ENCODE measurements around the gene SLC25A21. TPM values are rescaled to one million over a fixed set of nuclear protein-coding genes. Genes with fewer than 3 reads are reported as not detected.
"Not testable (repeated sequence)": the region's sequence is repeated elsewhere in the genome, so short reads cannot be mapped to it uniquely, and the experiment has no call there.

Gene SLC25A21
- polyA plus RNA-seq, 1 experiment, result 0.50 TPM

DNA sequence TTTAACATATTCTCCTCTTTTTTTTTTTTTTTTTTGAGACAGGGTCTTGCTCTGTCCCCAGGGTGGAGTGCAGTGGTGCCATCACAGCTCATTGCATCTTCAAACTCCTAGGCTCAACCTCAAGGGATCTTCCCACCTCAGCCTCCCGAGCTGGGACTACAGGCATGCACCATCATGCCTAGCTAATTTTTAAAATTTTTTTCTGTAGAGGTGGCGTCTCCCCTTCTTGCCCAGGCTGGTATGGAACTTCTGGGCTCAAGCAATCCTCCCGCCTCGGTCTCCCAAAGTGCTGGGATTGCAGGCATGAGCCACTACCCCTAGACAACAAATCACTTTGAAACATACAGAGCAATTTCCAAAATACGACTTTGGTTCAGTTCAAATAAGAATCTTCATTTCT is 355.9 kb downstream of the SLC25A21 start:
- H3K4me3 ChIP-seq (ENCODE audit: low read depth, low read length), result no peak overlapping the region

DNA sequence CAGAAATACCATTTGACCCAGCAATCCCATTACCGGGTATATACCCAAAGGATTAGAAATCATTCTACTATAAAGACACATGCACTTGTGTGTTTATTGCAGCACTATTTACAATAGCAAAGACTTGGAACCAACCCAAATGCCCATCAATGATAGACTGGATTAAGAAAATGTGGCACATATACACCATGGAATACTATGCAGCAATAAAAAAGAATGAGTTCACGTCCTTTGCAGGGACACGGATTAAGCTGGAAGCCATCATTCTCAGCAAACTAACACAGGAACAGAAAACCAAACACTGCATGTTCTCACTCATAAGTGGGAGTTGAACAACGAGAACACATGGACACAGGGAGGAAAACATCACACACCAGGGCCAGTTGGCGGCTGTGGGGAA is 357.6 kb downstream of the SLC25A21 start:
- H3K27me3 ChIP-seq (ENCODE audit: control insufficient read depth, insufficient read depth, low read length); POLR2A ChIA-PET; H3K36me3 ChIP-seq (ENCODE audit: control insufficient read depth, insufficient read depth, low read length); CTCF ChIA-PET; H3K4me3 ChIP-seq (ENCODE audit: low read depth, low read length); DNase-seq (ENCODE audit: low read depth): not testable (repeated sequence)

More for the DNA sequence above, 355.9 kb downstream of the SLC25A21 start:
- TF ChIP-seq, protein P1, sequence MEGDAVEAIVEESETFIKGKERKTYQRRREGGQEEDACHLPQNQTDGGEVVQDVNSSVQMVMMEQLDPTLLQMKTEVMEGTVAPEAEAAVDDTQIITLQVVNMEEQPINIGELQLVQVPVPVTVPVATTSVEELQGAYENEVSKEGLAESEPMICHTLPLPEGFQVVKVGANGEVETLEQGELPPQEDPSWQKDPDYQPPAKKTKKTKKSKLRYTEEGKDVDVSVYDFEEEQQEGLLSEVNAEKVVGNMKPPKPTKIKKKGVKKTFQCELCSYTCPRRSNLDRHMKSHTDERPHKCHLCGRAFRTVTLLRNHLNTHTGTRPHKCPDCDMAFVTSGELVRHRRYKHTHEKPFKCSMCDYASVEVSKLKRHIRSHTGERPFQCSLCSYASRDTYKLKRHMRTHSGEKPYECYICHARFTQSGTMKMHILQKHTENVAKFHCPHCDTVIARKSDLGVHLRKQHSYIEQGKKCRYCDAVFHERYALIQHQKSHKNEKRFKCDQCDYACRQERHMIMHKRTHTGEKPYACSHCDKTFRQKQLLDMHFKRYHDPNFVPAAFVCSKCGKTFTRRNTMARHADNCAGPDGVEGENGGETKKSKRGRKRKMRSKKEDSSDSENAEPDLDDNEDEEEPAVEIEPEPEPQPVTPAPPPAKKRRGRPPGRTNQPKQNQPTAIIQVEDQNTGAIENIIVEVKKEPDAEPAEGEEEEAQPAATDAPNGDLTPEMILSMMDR (IDR thresholded peaks at IDR 0.05; ENCODE audit: insufficient read depth, low read depth, low read length), result no peak
- ChIA-PET CTCF (no interaction called here), POLR2A (no interaction called here)
- H3K36me3 ChIP-seq (ENCODE audit: control insufficient read depth, insufficient read depth, low read length), result no peaks in the 10 kb centered on the region
- DNase-seq (ENCODE audit: low read depth), result no peak
- no peaks in the 10 kb centered on the region for H3K27me3 ChIP-seq (ENCODE audit: control insufficient read depth, insufficient read depth, low read length)

- TF ChIP-seq, protein P1 (IDR thresholded peaks at IDR 0.05; ENCODE audit: insufficient read depth, low read depth, low read length), result no peak
- H3K36me3 ChIP-seq (ENCODE audit: control insufficient read depth, insufficient read depth, low read length), result no peaks in the 10 kb centered on the region
- H3K4me3 ChIP-seq (ENCODE audit: low read depth, low read length), result no peak overlapping the region
- CTCF ChIA-PET, result no interaction called here
- no peak for DNase-seq (ENCODE audit: low read depth)
- POLR2A ChIA-PET, result no interaction called here
- no peaks in the 10 kb centered on the region for H3K27me3 ChIP-seq (ENCODE audit: control insufficient read depth, insufficient read depth, low read length)
Measured at GRCh38 chr14:36810209-36810608, 362.2 kb downstream of the SLC25A21 start.

GRCh38 chr14:36807727-36808126 is 364.7 kb downstream of the SLC25A21 start:
- H3K4me3 ChIP-seq (ENCODE audit: low read depth, low read length), result no peak overlapping the region
- H3K27me3 ChIP-seq (ENCODE audit: control insufficient read depth, insufficient read depth, low read length), result no peaks in the 10 kb centered on the region
- ChIA-PET POLR2A (no interaction called here), CTCF (no interaction called here)
- no peaks in the 10 kb centered on the region for H3K36me3 ChIP-seq (ENCODE audit: control insufficient read depth, insufficient read depth, low read length)
- no peak for DNase-seq (ENCODE audit: low read depth)
- TF ChIP-seq, protein P1 (IDR thresholded peaks at IDR 0.05; ENCODE audit: insufficient read depth, low read depth, low read length), result no peak

- DNase-seq (ENCODE audit: low read depth), result no peak
- Histone ChIP-seq H3K4me3 (ENCODE audit: low read depth, low read length) (no peak overlapping the region), H3K36me3 (ENCODE audit: control insufficient read depth, insufficient read depth, low read length) (no peaks in the 10 kb centered on the region), H3K27me3 (ENCODE audit: control insufficient read depth, insufficient read depth, low read length) (no peaks in the 10 kb centered on the region)
- POLR2A ChIA-PET, result no interaction called here
- TF ChIP-seq, protein P1 (IDR thresholded peaks at IDR 0.05; ENCODE audit: insufficient read depth, low read depth, low read length), result no peak
- CTCF ChIA-PET, result no interaction called here
Measured at GRCh38 chr14:36805131-36805559, 367.3 kb downstream of the SLC25A21 start.

GRCh38 chr14:36797634-36798033 is 374.8 kb downstream of the SLC25A21 start:
- Histone ChIP-seq H3K4me3 (ENCODE audit: low read depth, low read length) (no peak overlapping the region), H3K27me3 (ENCODE audit: control insufficient read depth, insufficient read depth, low read length) (no peaks in the 10 kb centered on the region), H3K36me3 (ENCODE audit: control insufficient read depth, insufficient read depth, low read length) (no peaks in the 10 kb centered on the region)
- POLR2A ChIA-PET, result no interaction called here
- CTCF ChIA-PET, result interaction anchor here (0.9 kb wide), 1 partner anchor 14 kb away, joined by 3 read pairs; no protein-coding TSS in a partner anchor
- DNase-seq (ENCODE audit: low read depth), result no peak
- TF ChIP-seq, protein P1 (IDR thresholded peaks at IDR 0.05; ENCODE audit: insufficient read depth, low read depth, low read length), result no peak
